H1 (cell line): ENCODE data around the gene GPX6. TPM values are rescaled to one million over a fixed set of nuclear protein-coding genes. Genes with fewer than 3 reads are reported as not detected.

Source experiments
- BRCA1 ChIP-seq: IDR thresholded peaks from 2 replicates; pipeline ENCODE4 v1.6.1; 2012; ENCODE audit warnings: low read depth, low read length, improper control_type of control experiment
- CEBPB ChIP-seq: IDR thresholded peaks from 2 replicates; pipeline ENCODE4 v1.6.1; 2012; ENCODE audit warnings: low read depth, low read length
- CHD2 ChIP-seq: IDR thresholded peaks from 2 replicates; pipeline ENCODE4 v1.6.1; 2012; ENCODE audit warnings: low read length, improper control_type of control experiment
- EGR1 ChIP-seq: IDR thresholded peaks from 2 replicates; pipeline ENCODE4 v1.6.1; 2011; ENCODE audit warnings: low read depth, low read length, borderline replicate concordance
- JUND ChIP-seq: IDR thresholded peaks from 2 replicates; pipeline ENCODE4 v1.6.1; 2011; ENCODE audit warnings: mild to moderate bottlenecking, improper control_type of control experiment, low read length
- NANOG ChIP-seq: IDR thresholded peaks from 2 replicates; pipeline ENCODE4 v1.6.1; 2011; ENCODE audit warnings: low read length, low read depth, mild to moderate bottlenecking, inconsistent platforms; ENCODE audit not compliant: insufficient read depth, poor library complexity, severe bottlenecking
- RFX5 ChIP-seq: IDR thresholded peaks from 2 replicates; pipeline ENCODE4 v1.6.1; 2011; ENCODE audit warnings: low read depth, low read length, improper control_type of control experiment, borderline replicate concordance
- RXRA ChIP-seq: IDR thresholded peaks from 2 replicates; pipeline ENCODE4 v1.6.1; 2011; ENCODE audit warnings: low read depth, mild to moderate bottlenecking, low read length, moderate library complexity; ENCODE audit not compliant: insufficient read depth
- SIN3A ChIP-seq, 2 experiments: IDR thresholded peaks in 1 of 2; conservative IDR thresholded peaks in 1 of 2; 2 replicates each; pipeline ENCODE4 v1.6.1; 2011 to 2012; ENCODE audit warnings: low read length in 2 of 2, improper control_type of control experiment in 1 of 2, low read depth in 1 of 2, mild to moderate bottlenecking in 1 of 2
- TAF1 ChIP-seq: IDR thresholded peaks from 2 replicates; pipeline ENCODE4 v1.6.1; 2011; ENCODE audit warnings: mild to moderate bottlenecking, low read depth, low read length
- TAF7 ChIP-seq: optimal IDR thresholded peaks from 2 replicates; pipeline ENCODE3; 2011; ENCODE audit warnings: low read depth, mild to moderate bottlenecking, inconsistent platforms, low read length, moderate library complexity, borderline replicate concordance
- YY1 ChIP-seq: IDR thresholded peaks from 2 replicates; pipeline ENCODE4 v1.6.1; 2011; ENCODE audit warnings: low read depth, mild to moderate bottlenecking, low read length
- polyA plus RNA-seq, 7 experiments: library from polyadenylated mRNA; depleted of rRNA in 3 of 7; stranded (reverse) in 5 of 7; unstranded in 2 of 7; fragments of >200 nt in 5 of 7; fragments of 200-250 nt in 2 of 7; gene quantifications; 1 replicate in 5 of 7; 2 replicates in 1 of 7; 4 replicates in 1 of 7; pipeline versions ENCODE4 v1.2.1 to v1.2.3, GENCODE V29; 2011 to 2013; ENCODE audit warnings: missing spikeins in 2 of 7, mixed read lengths in 2 of 7
- total RNA-seq: library from RNA; stranded (reverse); fragmentation: NEBNext Ultra II Directional; extraction: Animal tissue kit (Norgen Biotek cat#: 25700); gene quantifications from 2 replicates; pipeline ENCODE4 v1.2.1, GENCODE V29; 2021
- TF ChIP-seq, protein P1 (sequence below): IDR thresholded peaks from 2 replicates; pipeline ENCODE4 v1.6.1; 2011; ENCODE audit warnings: low read length, improper control_type of control experiment

GPX6 gene
- total and polyA plus RNA-seq, 2 of the 8 experiments (the other 6 are each of a cell fraction or from before 2014, with no cell fraction given): not detected

DNA sequence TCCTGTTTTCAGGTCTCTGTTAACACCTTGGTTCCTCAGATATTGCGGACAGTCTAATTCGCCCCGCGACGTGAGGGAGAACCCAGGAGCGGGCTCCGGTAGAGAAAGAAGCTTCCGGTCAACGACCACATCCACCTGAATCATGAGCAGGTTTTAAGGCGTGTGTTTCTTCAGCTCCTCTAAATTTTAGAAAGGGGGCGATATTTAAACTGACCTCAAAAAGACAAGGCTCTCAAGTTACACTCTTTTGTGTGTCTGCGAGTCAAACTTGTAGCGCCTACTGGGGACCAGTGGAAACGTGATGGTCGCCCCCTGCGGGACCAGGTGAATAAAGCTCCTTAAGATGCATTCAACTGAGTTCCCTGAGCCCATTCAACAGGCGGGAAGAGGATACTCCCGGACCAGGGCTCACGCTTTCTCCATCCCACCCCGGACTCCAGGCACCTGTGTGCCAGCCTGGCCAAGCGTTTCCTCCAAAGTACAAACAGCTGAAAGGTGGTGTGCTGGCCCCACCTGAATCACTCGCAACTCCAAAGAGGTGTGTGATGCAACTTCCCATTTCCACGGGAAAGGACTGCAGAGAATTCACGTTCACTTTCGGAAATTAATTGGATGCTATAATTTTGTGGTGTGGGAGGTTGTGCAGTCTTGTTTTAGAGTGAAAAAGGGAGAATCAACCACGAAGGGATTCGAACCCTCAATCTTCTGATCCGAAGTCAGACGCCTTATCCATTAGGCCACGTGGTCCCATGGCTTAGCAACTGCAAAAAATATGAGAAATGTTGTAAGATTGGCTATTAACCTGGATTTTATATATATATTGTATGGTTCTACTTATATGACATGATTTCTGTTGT lies 27.1 kb upstream of the GPX6 start (continued):
- TF ChIP-seq SIN3A (conservative IDR thresholded peaks at IDR 0.05 in 1 of 2, IDR thresholded peaks at IDR 0.05 in 1 of 2; ENCODE audit: low read depth in 1 of 2, low read length in 2 of 2) (no peak), TAF1 (peak; percentile 62; the same call in 1 of the 2 replicates), YY1 (peak; percentile 75; the same call in 1 of the 2 replicates), JUND (no peak), BRCA1 (no peak), RFX5 (no peak), CHD2 (no peak), TAF7 (no peak), CEBPB (peak; percentile 67), RXRA (no peak), EGR1 (no peak), NANOG (no peak)
- TF ChIP-seq, protein P1, sequence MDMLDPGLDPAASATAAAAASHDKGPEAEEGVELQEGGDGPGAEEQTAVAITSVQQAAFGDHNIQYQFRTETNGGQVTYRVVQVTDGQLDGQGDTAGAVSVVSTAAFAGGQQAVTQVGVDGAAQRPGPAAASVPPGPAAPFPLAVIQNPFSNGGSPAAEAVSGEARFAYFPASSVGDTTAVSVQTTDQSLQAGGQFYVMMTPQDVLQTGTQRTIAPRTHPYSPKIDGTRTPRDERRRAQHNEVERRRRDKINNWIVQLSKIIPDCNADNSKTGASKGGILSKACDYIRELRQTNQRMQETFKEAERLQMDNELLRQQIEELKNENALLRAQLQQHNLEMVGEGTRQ: peak; percentile 50; the same call in 1 of the 2 replicates
